Adrenal gland (tissue), 12 donors: Measurements from ENCODE around the gene DPP10. TPM values are rescaled to one million over a fixed set of nuclear protein-coding genes. Genes with fewer than 3 reads are reported as not detected.
A peak's percentile ranks its signal among the peaks of the same experiment; 100 is the strongest.

Source experiments
- DNase-seq, 7 donors: peaks; one replicate each; pipeline ENCODE4 v3.0.0-alpha.2; 2019 to 2020
- H3K27ac ChIP-seq, 5 donors: fragments of 200-600 bp; sonication (generic) in 4 of 5; 1 replicate in 3 of 5; 2 replicates in 2 of 5; pipeline versions ENCODE4 v1.5.1 to v1.8.0; 2016 to 2020; ENCODE audit warnings: mild to moderate bottlenecking in 1 of 5
- H3K27me3 ChIP-seq: fragments of 200-600 bp; 2 replicates; pipeline ENCODE4 v1.8.0; 2021
- H3K36me3 ChIP-seq, 2 donors: fragments of 200-600 bp; replicated peaks in 1 of 2; 1 replicate in 1 of 2; 2 replicates in 1 of 2; pipeline versions ENCODE4 v1.5.1 to v1.8.0; 2018 to 2022
- H3K4me1 ChIP-seq, 2 donors: fragments of 200-600 bp; replicated peaks in 1 of 2; 1 replicate in 1 of 2; 2 replicates in 1 of 2; pipeline versions ENCODE4 v1.5.1 to v1.8.0; 2018 to 2021
- H3K4me3 ChIP-seq, 4 donors: fragments of 200-600 bp; sonication (generic) in 3 of 4; one replicate each; pipeline ENCODE4 v1.5.1; 2016 to 2018
- H3K9me3 ChIP-seq, 3 donors: fragments of 200-600 bp; sonication (generic) in 1 of 3; replicated peaks in 1 of 3; 1 replicate in 2 of 3; 2 replicates in 1 of 3; pipeline versions ENCODE4 v1.5.1 to v1.8.0; 2016 to 2021
- POLR2A ChIP-seq, 2 donors: fragments of 450-650 bp; IDR thresholded peaks; one replicate each; pipeline ENCODE4 v1.6.1; 2017; ENCODE audit warnings: antibody characterized with exemption in 2 of 2, mild to moderate bottlenecking in 2 of 2, moderate library complexity in 1 of 2
- WGBS, 4 donors: extraction: QIAGEN DNeasy Blood & Tissue Kit in 2 of 4; methylation state at CpG; one replicate each; pipeline versions ENCODE4 v1.1.5 to v1.1.7; 2013 to 2017; 5-methylcytosine and 5-hydroxymethylcytosine counted together
- intact Hi-C, 2 donors: fragments of 100-400 bp; cut with DNase I; formaldehyde crosslinking; loops; one replicate each; pipeline versions ENCODE4 v1.14.1 to v1.15.0; 2022 to 2023
- polyA plus RNA-seq, 3 donors: library from polyadenylated mRNA; stranded (reverse); fragments of 200-250 nt in 2 of 3; fragments of 350-450 nt in 1 of 3; fragmentation: Illumina TruSeq in 1 of 3; extraction: RNeasy Lipid Tissue Mini Kit (QIAGEN cat#74804) in 1 of 3; gene quantifications; one replicate each; pipeline ENCODE4 v1.2.3, GENCODE V29; 2013 to 2014
- total RNA-seq, 9 donors: library from RNA; depleted of rRNA in 4 of 9; stranded (reverse); fragments of >200 nt in 4 of 9; fragments of 120-200 nt in 1 of 9; fragmentation: NEBNext Ultra II Directional in 1 of 9; extraction: Animal tissue kit (Norgen Biotek cat#: 25700) in 1 of 9; gene quantifications; one replicate each; pipeline versions ENCODE4 v1.1.0 to v1.2.4, GENCODE V29; 2013 to 2023
- TF ChIP-seq, protein P1 (sequence below), 6 experiments: fragments of 450-650 bp in 4 of 6; fragments of 200-600 bp in 2 of 6; sonication (generic) in 1 of 6; IDR thresholded peaks; 1 replicate in 5 of 6; 2 replicates in 1 of 6; pipeline versions ENCODE4 v1.5.1 to v1.8.0; 2016 to 2021; ENCODE audit warnings: antibody characterized with exemption in 6 of 6, mild to moderate bottlenecking in 2 of 6, moderate library complexity in 1 of 6
- donor health status: healthy with polysubstance abuse.
- donor health status: Bipolar disorder and iron deficiency.
- donor health status: DM: yes; HTN: yes; CAD: no.
- donor health status: DM: no; HTN: no; CAD: no.
- donor health status: DM: no; HTN: no; CAD: no.
- donor health status: DM: yes; HTN: yes; CAD: no.

The DPP10 gene
- total and polyA plus RNA-seq, 12 donors, result 5.2 to 257 (median 32.0) TPM

DNA sequence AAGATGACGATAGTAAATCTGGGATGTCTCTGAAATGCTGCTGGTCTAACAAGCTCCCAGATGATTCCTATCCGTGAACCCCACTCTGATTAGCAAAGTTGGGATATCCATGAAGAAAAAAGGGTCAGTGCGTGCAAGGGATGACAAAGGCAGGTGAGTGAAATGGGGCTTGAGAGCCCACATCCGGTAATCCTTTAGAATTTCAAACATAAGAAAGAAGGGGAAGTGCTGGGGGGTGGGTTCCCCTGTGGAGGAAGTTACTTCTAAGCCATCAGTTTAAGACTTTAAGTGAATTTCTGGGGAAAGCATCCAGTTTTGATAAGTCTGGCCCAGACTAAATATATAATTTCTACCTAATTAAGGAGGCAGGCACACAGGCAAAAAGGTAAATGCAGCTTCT is 209.5 kb downstream of the DPP10 start:
- intact Hi-C loops, result no loop called here
- Histone ChIP-seq H3K27me3 (peaks cover 3% of the 10 kb centered on the region), H3K36me3 (no peaks in the 10 kb centered on the region), H3K9me3 (no peaks in the 10 kb centered on the region), H3K4me1 (no peaks in the 10 kb centered on the region), H3K27ac (no peak overlapping the region), H3K4me3 (no peak overlapping the region)
- DNase-seq, result no peak
- TF ChIP-seq, protein P1, sequence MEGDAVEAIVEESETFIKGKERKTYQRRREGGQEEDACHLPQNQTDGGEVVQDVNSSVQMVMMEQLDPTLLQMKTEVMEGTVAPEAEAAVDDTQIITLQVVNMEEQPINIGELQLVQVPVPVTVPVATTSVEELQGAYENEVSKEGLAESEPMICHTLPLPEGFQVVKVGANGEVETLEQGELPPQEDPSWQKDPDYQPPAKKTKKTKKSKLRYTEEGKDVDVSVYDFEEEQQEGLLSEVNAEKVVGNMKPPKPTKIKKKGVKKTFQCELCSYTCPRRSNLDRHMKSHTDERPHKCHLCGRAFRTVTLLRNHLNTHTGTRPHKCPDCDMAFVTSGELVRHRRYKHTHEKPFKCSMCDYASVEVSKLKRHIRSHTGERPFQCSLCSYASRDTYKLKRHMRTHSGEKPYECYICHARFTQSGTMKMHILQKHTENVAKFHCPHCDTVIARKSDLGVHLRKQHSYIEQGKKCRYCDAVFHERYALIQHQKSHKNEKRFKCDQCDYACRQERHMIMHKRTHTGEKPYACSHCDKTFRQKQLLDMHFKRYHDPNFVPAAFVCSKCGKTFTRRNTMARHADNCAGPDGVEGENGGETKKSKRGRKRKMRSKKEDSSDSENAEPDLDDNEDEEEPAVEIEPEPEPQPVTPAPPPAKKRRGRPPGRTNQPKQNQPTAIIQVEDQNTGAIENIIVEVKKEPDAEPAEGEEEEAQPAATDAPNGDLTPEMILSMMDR (IDR thresholded peaks at IDR 0.05), result no peak
- TF ChIP-seq POLR2A (IDR thresholded peaks at IDR 0.05), result no peak
- WGBS, 4 donors, result 57 to 73% (median 68%) methylated on average over 4 of the region's 4 CpGs

DNA sequence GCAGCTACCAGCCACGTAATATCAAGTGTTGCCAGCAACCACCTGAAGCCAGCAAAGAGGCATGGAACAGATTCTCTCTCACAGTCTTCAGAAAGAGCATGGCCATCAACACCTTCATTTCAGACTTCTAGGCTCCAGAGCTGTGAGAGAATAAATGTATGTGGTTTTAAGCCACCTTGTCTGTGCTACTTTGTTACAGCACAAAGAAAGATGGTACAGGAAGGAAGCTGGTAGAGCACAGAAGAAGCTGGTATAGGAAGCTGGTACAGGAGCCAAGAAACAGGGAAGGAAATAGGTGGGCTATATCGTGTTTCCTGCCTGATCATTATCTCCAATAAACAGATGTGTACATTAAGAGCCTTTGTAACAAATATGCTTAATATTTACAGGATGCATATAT is 217.4 kb downstream of the DPP10 start:
- Histone ChIP-seq H3K27me3 (peaks cover 15% of the 10 kb centered on the region), H3K27ac (no peak overlapping the region), H3K36me3 (no peaks in the 10 kb centered on the region), H3K4me1 (peaks cover 4 to 7% of the 10 kb centered on the region in 2 donors), H3K4me3 (no peak overlapping the region), H3K9me3 (no peaks in the 10 kb centered on the region)
- intact Hi-C loops, result no loop called here
- DNase-seq, result no peak
- WGBS, 4 donors, result 72 to 86% (median 73%) methylated on average over 2 of the region's 2 CpGs
- no peak for TF ChIP-seq POLR2A (IDR thresholded peaks at IDR 0.05)
- TF ChIP-seq, protein P1 (IDR thresholded peaks at IDR 0.05), result no peak

DNA sequence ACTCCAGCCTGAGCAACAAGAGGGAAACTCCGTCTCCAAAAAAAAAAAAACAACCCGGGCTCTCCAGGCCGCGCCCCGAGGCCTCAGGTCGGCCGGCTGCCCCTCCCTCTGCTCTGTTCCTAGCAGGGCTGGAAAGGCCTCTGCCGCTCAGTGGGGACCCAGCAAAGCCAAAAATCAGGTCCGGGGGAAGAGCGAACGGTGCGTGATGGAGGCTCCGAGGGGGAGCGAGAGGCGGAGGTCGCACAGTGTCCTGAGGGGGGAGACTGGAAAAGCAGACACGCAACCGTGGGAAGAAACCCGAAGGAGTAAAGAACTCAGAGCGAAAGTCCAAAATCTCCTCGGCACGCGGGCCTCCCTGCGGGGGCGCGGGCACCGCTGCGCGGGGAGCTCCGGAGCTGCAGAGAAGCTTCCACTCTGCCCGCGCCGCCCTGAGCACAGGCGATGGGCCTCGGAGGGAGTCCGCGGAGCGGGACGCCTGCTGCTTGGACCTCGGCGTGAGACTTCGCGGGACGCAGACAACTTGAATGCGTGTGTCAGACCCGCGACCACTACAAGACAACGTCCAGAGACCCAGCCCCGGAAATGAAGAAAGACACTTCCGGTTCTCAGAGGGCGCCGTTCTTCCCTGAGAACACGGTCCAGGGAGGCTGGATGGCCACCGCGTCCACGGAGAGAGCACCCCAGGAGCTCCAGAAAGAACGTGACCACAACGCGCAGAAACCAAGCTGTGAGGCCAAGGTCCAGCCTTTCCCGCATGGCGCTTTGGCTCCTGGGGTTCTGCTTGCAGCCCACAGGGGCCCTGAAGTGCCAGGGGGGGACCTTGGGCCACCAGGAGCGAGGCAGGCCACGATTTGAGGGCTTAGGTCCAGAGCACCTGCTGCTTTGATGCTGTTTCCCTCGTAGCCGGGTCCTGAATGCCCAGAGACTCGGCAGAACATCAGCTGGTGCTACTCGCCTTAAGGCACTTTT is 219.8 kb downstream of the DPP10 start:
- Histone ChIP-seq H3K27ac (no peak overlapping the region), H3K4me3 (peak overlapping the region in 3 of 4 donors; percentile 14 to 61 (median 24)), H3K4me1 (peaks cover 4 to 7% of the 10 kb centered on the region in 2 donors), H3K36me3 (no peaks in the 10 kb centered on the region), H3K9me3 (no peaks in the 10 kb centered on the region), H3K27me3 (peaks cover 15% of the 10 kb centered on the region)
- TF ChIP-seq, protein P1 (IDR thresholded peaks at IDR 0.05), result no peak
- no peak for TF ChIP-seq POLR2A (IDR thresholded peaks at IDR 0.05)
- 20 to 34% (median 24%) methylated on average over 42 to 67 of the region's 67 CpGs for WGBS, 4 donors
- DNase-seq, result peak; percentile 16 to 51 (median 26)
- intact Hi-C loops, result no loop called here

DNA sequence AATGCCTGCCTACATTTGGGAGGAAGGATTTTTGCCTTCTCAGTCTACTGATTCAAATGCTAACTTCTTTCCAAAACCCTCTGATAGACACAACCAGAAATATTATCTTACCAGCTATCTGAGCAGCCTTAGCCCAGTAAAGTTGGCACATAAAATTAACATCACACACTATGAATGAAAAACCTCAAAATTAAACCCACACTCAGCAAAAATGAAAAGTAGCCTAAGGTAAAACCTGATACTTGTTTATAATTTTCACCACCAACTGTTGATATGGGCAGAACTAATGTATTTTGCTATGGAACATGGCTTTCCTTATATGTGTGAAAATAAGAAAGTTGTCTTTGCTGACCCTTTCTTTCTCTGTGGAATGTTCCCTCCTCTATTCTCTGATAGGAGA is 226.0 kb downstream of the DPP10 start:
- Histone ChIP-seq H3K27me3 (no peaks in the 10 kb centered on the region), H3K36me3 (no peaks in the 10 kb centered on the region), H3K9me3 (no peaks in the 10 kb centered on the region), H3K4me3 (no peak overlapping the region), H3K27ac (no peak overlapping the region), H3K4me1 (no peaks in the 10 kb centered on the region)
- DNase-seq, result no peak
- intact Hi-C loops, result no loop called here
- TF ChIP-seq, protein P1 (IDR thresholded peaks at IDR 0.05), result no peak
- no peak for TF ChIP-seq POLR2A (IDR thresholded peaks at IDR 0.05)
